NCI-H2171 treated with DMSO at 0.1 percent for 48 hours (cell line): ENCODE measurements around the gene CNTFR.

Experiments used
- DNase-seq: peaks from one replicate; lab custom pipeline; 2025; lab: John Stamatoyannopoulos, UW

CNTFR gene

DNA sequence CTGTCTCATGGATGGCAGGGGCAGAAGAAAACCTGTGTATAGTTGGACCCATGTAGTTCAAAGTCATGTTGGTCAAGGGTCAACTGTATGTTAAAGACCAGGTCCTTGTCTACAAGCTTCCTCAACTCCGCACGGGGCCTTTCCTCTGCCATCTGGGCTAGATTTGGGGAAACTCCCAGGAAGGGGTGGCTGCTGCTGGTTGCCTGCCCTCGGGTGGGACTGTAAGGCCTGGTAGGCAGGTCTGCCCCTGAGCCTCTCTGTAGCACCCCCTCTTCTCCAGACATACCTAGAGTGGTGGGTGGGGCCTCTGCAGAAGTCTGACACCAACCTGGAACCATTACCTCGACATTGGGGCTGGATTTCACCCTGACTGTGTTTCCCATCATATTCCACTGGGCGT lies 82.0 kb downstream of the CNTFR start:
- DNase-seq = no peak

DNA sequence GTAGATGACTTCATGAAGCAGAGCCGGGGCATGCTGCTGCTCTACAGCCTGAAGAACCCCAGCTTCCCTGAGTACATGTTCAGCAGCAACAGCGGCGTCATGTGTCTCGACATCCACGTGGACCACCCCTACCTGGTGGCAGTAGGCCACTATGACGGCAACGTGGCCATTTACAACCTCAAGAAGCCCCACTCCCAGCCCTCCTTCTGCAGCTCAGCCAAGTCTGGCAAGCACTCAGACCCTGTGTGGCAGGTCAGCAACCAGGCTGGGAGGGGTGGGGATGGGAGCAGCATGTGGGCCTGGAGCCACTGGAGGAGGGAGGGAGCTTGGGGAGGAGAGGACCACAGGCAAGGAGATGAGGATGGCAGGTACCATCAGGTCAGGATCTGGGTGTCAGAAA lies 82.9 kb downstream of the CNTFR start:
- DNase-seq = no peak

DNA sequence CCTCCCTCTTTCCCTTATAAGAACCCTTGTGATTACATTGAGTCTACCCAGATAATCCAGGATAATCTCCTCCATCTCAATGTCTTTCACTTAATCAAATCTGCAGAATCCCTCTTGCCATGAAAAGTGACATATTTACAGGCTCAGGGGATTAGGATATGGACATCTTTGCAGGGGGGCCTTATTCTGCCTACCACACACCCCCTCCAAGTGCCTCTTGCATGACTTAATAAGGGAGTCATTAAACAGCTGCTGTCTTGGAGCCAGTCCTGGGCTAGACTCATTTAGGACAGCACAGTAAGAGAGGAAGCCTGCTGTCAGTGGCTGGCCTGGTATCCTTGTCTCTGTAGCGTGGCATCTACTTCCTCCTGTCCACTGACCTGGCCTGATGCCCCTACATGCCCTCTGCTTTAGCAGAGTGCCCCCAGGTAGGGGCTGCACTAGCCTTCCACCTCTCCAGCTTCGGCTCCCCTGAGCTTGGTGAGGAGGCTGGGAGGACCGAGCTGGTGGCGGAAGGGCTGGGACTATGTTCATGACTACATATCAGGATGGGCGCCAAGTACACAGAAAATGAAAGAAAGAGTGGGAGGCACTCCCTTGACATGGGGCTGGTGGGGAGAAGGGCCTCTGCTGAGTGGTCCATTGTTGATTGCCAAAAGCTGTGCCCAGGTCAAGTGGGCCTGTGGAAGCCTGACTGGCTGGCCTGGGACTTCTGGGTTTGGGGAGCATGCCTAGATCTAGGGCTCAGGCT lies 84.0 kb downstream of the CNTFR start:
- DNase-seq = no peak

DNA sequence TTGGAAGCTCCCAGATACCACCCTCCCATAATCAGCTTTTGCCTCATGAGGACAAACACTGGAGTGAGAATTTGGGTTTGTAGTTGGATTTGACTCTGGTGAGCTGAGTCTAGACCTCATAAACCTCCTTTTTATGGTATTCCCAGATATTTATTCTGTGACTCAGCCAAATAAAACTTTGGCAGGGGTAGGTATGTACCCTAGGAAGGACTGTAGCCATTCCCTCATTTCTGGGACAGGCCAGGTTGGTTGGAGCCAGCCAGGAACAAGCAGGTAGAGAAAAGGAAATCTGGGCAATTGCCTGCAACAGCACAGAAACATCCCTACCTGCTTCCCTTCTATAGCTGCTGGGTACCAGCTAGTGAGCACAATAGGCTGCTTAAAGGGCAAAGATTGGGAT lies 86.1 kb downstream of the CNTFR start:
- no peak for DNase-seq

DNA sequence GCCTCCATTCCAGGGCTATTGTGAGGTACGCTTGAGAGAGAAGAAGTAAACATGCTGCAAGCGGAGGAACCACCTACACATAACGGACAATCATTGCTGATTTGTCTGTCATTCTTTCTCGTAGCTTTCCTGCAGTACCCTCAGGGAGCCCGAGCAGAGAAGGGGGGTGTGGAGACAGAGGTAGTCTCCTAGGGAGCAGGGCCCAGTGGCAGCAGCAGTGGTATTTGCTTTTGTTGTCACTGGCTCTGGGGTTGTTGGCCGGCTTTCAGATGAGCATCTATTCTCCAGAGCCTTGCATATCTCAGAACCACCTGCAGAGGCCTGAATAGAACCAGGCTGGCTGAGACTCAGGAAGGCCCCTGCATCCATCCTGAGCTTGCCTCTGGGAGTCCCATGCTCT lies 86.6 kb downstream of the CNTFR start:
- DNase-seq = no peak

DNA sequence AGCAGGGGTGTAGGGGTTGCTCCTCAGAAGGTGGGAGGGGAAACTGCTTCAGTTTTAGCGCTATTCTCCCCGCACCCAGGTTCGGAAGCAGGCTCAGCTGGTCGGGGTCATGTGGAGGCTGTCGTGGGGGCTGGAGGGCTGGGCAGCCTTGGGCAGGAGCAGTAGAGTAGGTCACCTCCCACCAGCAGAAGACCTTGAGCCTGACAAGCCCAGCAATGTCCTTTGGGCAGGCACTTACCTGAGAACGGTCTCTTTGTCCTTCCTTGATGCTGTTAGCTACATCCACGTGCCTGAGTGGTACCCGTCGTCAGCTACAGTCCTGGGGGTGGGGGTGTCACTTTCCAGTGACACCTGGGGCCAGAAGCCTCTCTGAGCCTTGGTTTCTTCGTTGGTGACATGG lies 87.1 kb downstream of the CNTFR start:
- no peak for DNase-seq

DNA sequence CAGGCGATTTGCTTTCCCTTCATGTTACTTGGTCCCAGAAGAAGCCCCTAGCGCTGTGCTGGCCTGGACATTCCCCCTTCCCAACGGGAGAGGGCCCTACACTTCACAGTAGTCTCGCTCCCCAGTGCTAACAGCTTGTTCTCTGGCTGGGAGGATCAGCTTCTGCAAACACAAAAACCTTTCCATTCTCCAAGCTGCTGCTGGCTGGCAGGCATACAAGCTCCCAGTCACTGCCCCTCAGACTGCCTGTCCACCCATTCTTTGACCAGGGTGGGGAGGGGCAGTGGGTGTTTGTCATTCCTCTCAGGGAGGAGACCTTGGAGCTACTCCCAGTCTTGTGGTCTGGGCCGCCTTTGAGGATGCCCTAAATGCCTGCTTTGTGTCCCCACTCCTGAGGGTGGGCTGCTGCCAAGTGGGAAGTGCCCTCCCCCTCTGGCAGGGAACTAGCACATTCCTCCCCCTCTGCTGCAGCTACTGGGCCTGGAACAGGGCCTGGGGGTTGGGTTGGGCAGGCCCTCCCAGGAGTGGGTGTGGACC lies 87.6 kb downstream of the CNTFR start:
- no peak for DNase-seq
